GM18520 (cell line): ENCODE data around the gene CAPN1.
A peak's percentile ranks its signal among the peaks of the same experiment; 100 is the strongest.
"Not testable (repeated sequence)": the region's sequence is repeated elsewhere in the genome, so short reads cannot be mapped to it uniquely, and the experiment has no call there.

ENCODE experiments used
- ATAC-seq: cut with Tn5 transposase; IDR thresholded peaks from one replicate; pipeline ENCODE4 v1.9.1; 2021; ENCODE audit not compliant: unreplicated experiment

The CAPN1 gene

GRCh38 chr11:65159012-65159411 lies 22.7 kb upstream of the CAPN1 start:
- ATAC-seq: peak; percentile 90

GRCh38 chr11:65160643-65161042 lies 21.1 kb upstream of the CAPN1 start:
- no peak for ATAC-seq

- ATAC-seq: no peak
These were observed 18.0 kb upstream of the CAPN1 start for GRCh38 chr11:65163684-65164083.

GRCh38 chr11:65165410-65166317 lies 16.1 kb upstream of the CAPN1 start:
- no peak for ATAC-seq

- ATAC-seq: no peak
These were observed 14.8 kb upstream of the CAPN1 start for GRCh38 chr11:65166893-65167292.

GRCh38 chr11:65167656-65168055 lies 14.1 kb upstream of the CAPN1 start:
- no peak for ATAC-seq

- no peak for ATAC-seq
These were observed 12.5 kb upstream of the CAPN1 start for GRCh38 chr11:65169164-65169641.

- no peak for ATAC-seq
These were observed 11.6 kb upstream of the CAPN1 start, which contains the start of gene SPDYC for GRCh38 chr11:65170058-65170534. Gene SPDYC (plus strand): TSS chr11:65170233. CDS start chr11:65171358, 1,125 bp downstream.

GRCh38 chr11:65172600-65172999 lies 9.1 kb upstream of the CAPN1 start:
- ATAC-seq: no peak

- ATAC-seq: not testable (repeated sequence)
These were observed 7.1 kb upstream of the CAPN1 start for GRCh38 chr11:65174571-65175010.

GRCh38 chr11:65180877-65181568 lies 705 bp upstream of the CAPN1 start:
- ATAC-seq: no peak

GRCh38 chr11:65182258-65183170 lies 786 bp downstream of the CAPN1 start:
- no peak for ATAC-seq

- ATAC-seq: no peak
These were observed 1.6 kb downstream of the CAPN1 start for GRCh38 chr11:65183201-65183891.

GRCh38 chr11:65184146-65184545 lies 2.4 kb downstream of the CAPN1 start:
- ATAC-seq: no peak

- ATAC-seq: no peak
These were observed 3.4 kb downstream of the CAPN1 start for GRCh38 chr11:65185171-65185570.

- ATAC-seq: no peak
These were observed 4.2 kb downstream of the CAPN1 start for GRCh38 chr11:65185869-65186341.

GRCh38 chr11:65186701-65187100 lies 5.0 kb downstream of the CAPN1 start:
- no peak for ATAC-seq

GRCh38 chr11:65187146-65187675 lies 5.5 kb downstream of the CAPN1 start:
- ATAC-seq: no peak

GRCh38 chr11:65187971-65188461 lies 6.3 kb downstream of the CAPN1 start:
- ATAC-seq: no peak
